ENCODE measurements around the gene CEACAM16. TPM values are rescaled to one million over a fixed set of nuclear protein-coding genes. Genes with fewer than 3 reads are reported as not detected.

Gene CEACAM16
- total and polyA plus RNA-seq, 9 of the 15 experiments (the other 6 are each of a cell fraction or from before 2014, with no cell fraction given), result not detected

- Histone ChIP-seq H3K27ac (ENCODE audit: extremely low read depth, low read depth, low read length) (no peak overlapping the region), H3K9ac (ENCODE audit: insufficient read depth in 1 of 2, low read depth in 2 of 2, low read length in 2 of 2) (peak overlapping the region in 1 of 2 experiments; percentile 69; a peak in 2 of 4 replicates), H3K36me3 (ENCODE audit: control insufficient read depth, insufficient read depth, low read length) (no peaks in the 10 kb centered on the region), H3K4me2 (ENCODE audit: insufficient read depth, low read length) (no peak overlapping the region), H2AFZ (ENCODE audit: low read depth, low read length) (no peak overlapping the region), H3K79me2 (ENCODE audit: control insufficient read depth, insufficient read depth, low read length) (no peaks in the 10 kb centered on the region), H3K27me3 (ENCODE audit: control insufficient read depth in 2 of 2, insufficient read depth in 2 of 2, low read length in 2 of 2) (no peaks in the 10 kb centered on the region), H4K20me1 (replicated peaks; ENCODE audit: control insufficient read depth, insufficient read depth, low read length) (no peaks in the 10 kb centered on the region), H3K4me1 (replicated peaks in 1 of 2; ENCODE audit: control insufficient read depth in 2 of 2, insufficient read depth in 2 of 2, low read length in 2 of 2) (peaks cover 22 to 52% of the 10 kb centered on the region in 2 experiments), H3K9me1 (ENCODE audit: control insufficient read depth, insufficient read depth, low read length) (no peaks in the 10 kb centered on the region), H3K9me3 (replicated peaks; ENCODE audit: control insufficient read depth, insufficient read depth, low read depth, low read length) (no peaks in the 10 kb centered on the region), H3K4me3 (no peak overlapping the region)
- intact Hi-C loops (cut with micrococcal nuclease), result no loop called here
- no peak for TF ChIP-seq SMAD2 (IDR thresholded peaks at IDR 0.05; ENCODE audit: low read depth, low read length)
- TF ChIP-seq CHD4 (IDR thresholded peaks at IDR 0.05; ENCODE audit: insufficient read depth, insufficient replicate concordance, low read depth, low read length, poor library complexity, severe bottlenecking), result no peak
- no peak for TF ChIP-seq MLLT1 (IDR thresholded peaks at IDR 0.05)
- no peak for TF ChIP-seq TCF7 (IDR thresholded peaks at IDR 0.05; ENCODE audit: borderline replicate concordance)
- TF ChIP-seq ZBTB33 (CRISPR knock-in tag; IDR thresholded peaks at IDR 0.05), result peak; percentile 70; the same call in 1 of the 2 replicates
- no peak for TF ChIP-seq RHOXF2B (CRISPR knock-in tag; conservative IDR thresholded peaks at IDR 0.05)
- CTCF ChIA-PET (ENCODE audit: low intra/inter-chr PET ratio), result no interaction called here
- POLR2A ChIA-PET, result interaction anchor here (0.7 to 1.0 kb wide), 2 partner anchors 17 to 34 kb away, joined by 3 to 5 read pairs; no protein-coding TSS in a partner anchor
- DNase-seq (ENCODE audit: extremely low read depth in 1 of 4, low spot score in 3 of 4) (peak in 3 of 4 experiments; percentile 55 to 70 (median 69)), FAIRE-seq (no peak), ATAC-seq (no peak)
- no TSS peak for BruUV-seq (replicated peaks)
- 82% methylated on average over 34 of the region's 53 CpGs for WGBS (ENCODE audit: insufficient coverage, low coverage, missing lambda C conversion rate)
- in situ Hi-C loops (cut with MboI), result no loop called here
Observed at GRCh38 chr19:44757057-44757734, 58.2 kb downstream of the CEACAM16 start.
